Fibroblast of lung (primary cell): ENCODE results near the gene NAIF1. TPM values are rescaled to one million over a fixed set of nuclear protein-coding genes. Genes with fewer than 3 reads are reported as not detected.

Experiments
- DNase-seq, 2 donors: peaks; one replicate each; pipeline versions ENCODE4 v3.0.0 to v3.0.0-alpha.2; 2010; ENCODE audit warnings: low read depth in 2 of 2
- H2AFZ ChIP-seq: 2 replicates; pipeline ENCODE4 v1.5.1; 2012; ENCODE audit warnings: low read length, control low read depth, inconsistent platforms
- H3K27ac ChIP-seq: 2 replicates; pipeline ENCODE4 v1.5.1; 2011; ENCODE audit warnings: low read length, control low read depth; ENCODE audit not compliant: insufficient read depth
- H3K27me3 ChIP-seq: 2 replicates; pipeline ENCODE4 v1.5.1; 2011; ENCODE audit warnings: mild to moderate bottlenecking, low read length; ENCODE audit not compliant: control insufficient read depth, insufficient read depth
- H3K36me3 ChIP-seq: 2 replicates; pipeline ENCODE4 v1.5.1; 2011; ENCODE audit warnings: low read length; ENCODE audit not compliant: control insufficient read depth, insufficient read depth
- H3K4me1 ChIP-seq: 2 replicates; pipeline ENCODE4 v1.5.1; 2011; ENCODE audit warnings: low read length; ENCODE audit not compliant: control insufficient read depth, insufficient read depth; ENCODE audit errors: extremely low read depth
- H3K4me2 ChIP-seq: 2 replicates; pipeline ENCODE4 v1.5.1; 2011; ENCODE audit warnings: low read length, control low read depth; ENCODE audit not compliant: insufficient read depth; ENCODE audit errors: extremely low read depth
- H3K4me3 ChIP-seq, 4 experiments: fragments of 200-600 bp in 1 of 4; sonication (generic) in 1 of 4; replicated peaks in 1 of 4; 2 replicates each; pipeline ENCODE4 v1.5.1; 2011 to 2016; ENCODE audit warnings: low read length in 4 of 4, low read depth in 3 of 4, mild to moderate bottlenecking in 3 of 4, control low read depth in 2 of 4, inconsistent platforms in 1 of 4, mixed read lengths in 1 of 4; ENCODE audit not compliant: insufficient read depth in 1 of 4; ENCODE audit errors: control extremely low read depth in 1 of 4
- H3K79me2 ChIP-seq: 2 replicates; pipeline ENCODE4 v1.5.1; 2012; ENCODE audit warnings: mild to moderate bottlenecking, low read length, inconsistent platforms; ENCODE audit not compliant: control insufficient read depth, insufficient read depth
- H3K9ac ChIP-seq: 2 replicates; pipeline ENCODE4 v1.5.1; 2011; ENCODE audit warnings: mild to moderate bottlenecking, low read length, control low read depth; ENCODE audit not compliant: insufficient read depth
- H3K9me3 ChIP-seq: 2 replicates; pipeline ENCODE4 v1.5.1; 2012; ENCODE audit warnings: low read depth, low read length; ENCODE audit not compliant: control insufficient read depth, insufficient read depth
- H4K20me1 ChIP-seq: 2 replicates; pipeline ENCODE4 v1.5.1; 2011; ENCODE audit warnings: low read length; ENCODE audit not compliant: control insufficient read depth, insufficient read depth; ENCODE audit errors: extremely low read depth
- CTCF ChIP-seq, 2 donors: IDR thresholded peaks in 1 of 2; conservative IDR thresholded peaks in 1 of 2; 1 replicate in 1 of 2; 2 replicates in 1 of 2; pipeline ENCODE4 v1.5.1; 2011 to 2012; ENCODE audit warnings: low read length in 2 of 2, control low read depth in 1 of 2, inconsistent platforms in 1 of 2, low read depth in 1 of 2, mild to moderate bottlenecking in 1 of 2
- EZH2 ChIP-seq: IDR thresholded peaks from 2 replicates; pipeline ENCODE4 v1.5.1; 2012; ENCODE audit warnings: low read length, control low read depth, mild to moderate bottlenecking; ENCODE audit errors: missing control alignments
- polyA plus RNA-seq, 2 donors: library from polyadenylated mRNA; depleted of rRNA in 1 of 2; stranded (reverse) in 1 of 2; unstranded in 1 of 2; fragments of >200 nt; gene quantifications; 2 replicates each; pipeline ENCODE4 v1.2.1, GENCODE V29; 2011 to 2012; ENCODE audit warnings: missing spikeins in 1 of 2
- total RNA-seq: library from RNA; depleted of rRNA; stranded (reverse); fragments of >200 nt; gene quantifications from 2 replicates; pipeline ENCODE4 v1.2.1, GENCODE V29; 2014

Gene NAIF1
- total and polyA plus RNA-seq, 2 donors (not counting 1 experiment from before 2014, with no cell fraction given) = 5.5 to 13.2 TPM

- Histone ChIP-seq H3K9me3 (no peaks in the 10 kb centered on the region), H2AFZ (no peak overlapping the region), H4K20me1 (no peaks in the 10 kb centered on the region), H3K4me1 (no peaks in the 10 kb centered on the region), H3K4me3 (no peak overlapping the region), H3K27ac (no peak overlapping the region), H3K9ac (no peak overlapping the region), H3K27me3 (no peaks in the 10 kb centered on the region), H3K4me2 (no peak overlapping the region), H3K36me3 (peaks cover 33% of the 10 kb centered on the region), H3K79me2 (no peaks in the 10 kb centered on the region)
- DNase-seq = no peak
- no peak for TF ChIP-seq CTCF (conservative IDR thresholded peaks at IDR 0.05 in 1 of 2, IDR thresholded peaks at IDR 0.05 in 1 of 2; ENCODE audit: low read depth in 1 of 2, low read length in 2 of 2)
- no peak for TF ChIP-seq EZH2
Measured at GRCh38 chr9:128108269-128109049, 41.3 kb upstream of the NAIF1 start.

GRCh38 chr9:128107468-128108268 lies 40.5 kb upstream of the NAIF1 start:
- Histone ChIP-seq H3K4me3 (no peak overlapping the region), H4K20me1 (no peaks in the 10 kb centered on the region), H3K36me3 (peaks cover 41% of the 10 kb centered on the region)

More at GRCh38 chr9:128107468-128108268, 40.5 kb upstream of the NAIF1 start:
- Histone ChIP-seq H3K79me2 (peaks cover 2% of the 10 kb centered on the region), H3K9me3 (no peaks in the 10 kb centered on the region), H3K4me2 (no peak overlapping the region), H2AFZ (no peak overlapping the region), H3K9ac (no peak overlapping the region), H3K27me3 (no peaks in the 10 kb centered on the region), H3K27ac (no peak overlapping the region), H3K4me1 (no peaks in the 10 kb centered on the region)
- TF ChIP-seq EZH2 (no peak), CTCF (conservative IDR thresholded peaks at IDR 0.05 in 1 of 2, IDR thresholded peaks at IDR 0.05 in 1 of 2; ENCODE audit: low read depth in 1 of 2, low read length in 2 of 2) (no peak)
- no peak for DNase-seq
